Thyroid gland (tissue), 4 donors: ENCODE measurements around the gene FAM168A. TPM values are rescaled to one million over a fixed set of nuclear protein-coding genes. Genes with fewer than 3 reads are reported as not detected.

ENCODE experiments used
- DNase-seq, 2 donors: peaks; one replicate each; pipeline ENCODE4 v3.0.0-alpha.2; 2019
- H3K27ac ChIP-seq, 3 donors: fragments of 200-600 bp; sonication (generic); 1 replicate in 2 of 3; 2 replicates in 1 of 3; pipeline ENCODE4 v1.5.1; 2016 to 2019; ENCODE audit warnings: mild to moderate bottlenecking in 1 of 3, moderate library complexity in 1 of 3
- H3K27me3 ChIP-seq: fragments of 200-600 bp; sonication (generic); one replicate; pipeline ENCODE4 v1.5.1; 2019
- H3K36me3 ChIP-seq, 2 donors: fragments of 200-600 bp; sonication (generic); one replicate each; pipeline ENCODE4 v1.5.1; 2016 to 2019
- H3K4me1 ChIP-seq, 2 donors: fragments of 200-600 bp; sonication (generic); one replicate each; pipeline ENCODE4 v1.5.1; 2017 to 2019
- H3K4me3 ChIP-seq, 3 donors: fragments of 200-600 bp; sonication (generic); replicated peaks in 1 of 3; 1 replicate in 2 of 3; 2 replicates in 1 of 3; pipeline ENCODE4 v1.5.1; 2016; ENCODE audit warnings: mild to moderate bottlenecking in 1 of 3
- H3K9me3 ChIP-seq: fragments of 200-600 bp; sonication (generic); one replicate; pipeline ENCODE4 v1.5.1; 2017
- CTCF ChIP-seq, 6 experiments: fragments of 200-600 bp in 3 of 6; fragments of 450-650 bp in 3 of 6; sonication (generic) in 3 of 6; IDR thresholded peaks; one replicate each; pipeline ENCODE4 v1.5.1; 2016 to 2019; ENCODE audit warnings: antibody characterized with exemption in 6 of 6, mild to moderate bottlenecking in 2 of 6, inconsistent platforms in 1 of 6, moderate library complexity in 1 of 6
- POLR2A ChIP-seq, 2 donors: fragments of 450-650 bp; IDR thresholded peaks; one replicate each; pipeline ENCODE4 v1.6.1; 2017; ENCODE audit warnings: antibody characterized with exemption in 2 of 2, mild to moderate bottlenecking in 2 of 2, moderate library complexity in 1 of 2
- WGBS, 2 donors: methylation state at CpG; one replicate each; pipeline ENCODE4 v1.1.5; 2017; 5-methylcytosine and 5-hydroxymethylcytosine counted together
- intact Hi-C: fragments of 100-400 bp; cut with DNase I; formaldehyde crosslinking; loops from one replicate; pipeline ENCODE4 v1.15.1; 2023
- total RNA-seq, 4 donors: library from RNA; depleted of rRNA; stranded (reverse); fragments of >200 nt; gene quantifications; one replicate each; pipeline ENCODE4 v1.2.3, GENCODE V29; 2016

The FAM168A gene
- total RNA-seq, 4 donors from 2014 or later, result 32.7 to 51.0 (median 40.2) TPM

DNA sequence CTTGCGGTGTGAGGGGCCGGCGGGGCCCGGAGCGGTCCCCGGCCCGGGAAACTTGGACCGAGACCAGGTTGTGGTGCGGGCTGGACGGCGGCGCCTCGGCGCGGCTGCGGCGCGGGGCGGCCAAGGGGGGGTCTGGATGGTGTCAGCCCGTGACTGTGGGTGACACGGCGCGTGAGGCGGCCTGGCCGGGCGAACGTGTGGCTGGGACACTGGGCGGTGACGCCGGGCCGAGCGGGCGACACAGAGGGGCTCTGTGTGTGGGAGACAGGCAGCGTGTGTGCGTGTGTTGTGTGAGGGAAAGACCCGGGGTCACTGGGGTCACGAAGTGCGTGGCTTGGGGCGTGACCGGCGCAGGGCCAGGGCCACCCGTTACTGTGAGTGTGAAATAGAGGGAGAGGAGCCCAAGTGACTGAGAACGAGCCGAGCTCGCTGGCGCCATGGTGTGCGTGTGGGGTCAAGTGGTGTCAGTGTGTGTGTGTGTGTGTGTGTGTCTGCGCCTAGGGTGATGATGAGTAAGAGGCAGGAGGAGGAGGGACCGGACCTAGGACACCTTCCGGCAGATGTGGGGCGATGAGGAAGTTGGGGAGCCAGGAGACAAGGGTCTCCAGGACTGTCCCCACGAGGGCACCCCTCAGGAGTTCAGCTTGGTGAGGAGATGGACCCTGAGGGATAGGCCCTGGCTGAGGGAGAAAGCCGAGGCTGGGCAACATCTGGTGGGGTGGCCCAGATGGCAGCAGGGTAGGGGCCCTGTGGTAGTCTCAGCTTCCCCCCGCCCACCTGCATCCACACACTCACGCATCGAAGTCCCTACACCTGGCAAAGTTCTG lies 220.9 kb downstream of the FAM168A start:
- no peaks in the 10 kb centered on the region for H3K36me3 ChIP-seq
- intact Hi-C loops, result no loop called here
- peak; percentile 30 to 38 for DNase-seq
- H3K4me3 ChIP-seq, result peak overlapping the region; percentile 52 to 78 (median 54)
- no peaks in the 10 kb centered on the region for H3K27me3 ChIP-seq
- WGBS, 2 donors, result 16 to 29% methylated on average over 20 to 29 of the region's 56 CpGs
- H3K27ac ChIP-seq, result peak overlapping the region in 2 of 3 donors; percentile 47 to 75
- H3K9me3 ChIP-seq, result no peaks in the 10 kb centered on the region
- no peak for TF ChIP-seq POLR2A (IDR thresholded peaks at IDR 0.05)
- TF ChIP-seq CTCF (IDR thresholded peaks at IDR 0.05), result no peak
- H3K4me1 ChIP-seq, result peaks cover 15 to 26% of the 10 kb centered on the region in 2 donors

DNA sequence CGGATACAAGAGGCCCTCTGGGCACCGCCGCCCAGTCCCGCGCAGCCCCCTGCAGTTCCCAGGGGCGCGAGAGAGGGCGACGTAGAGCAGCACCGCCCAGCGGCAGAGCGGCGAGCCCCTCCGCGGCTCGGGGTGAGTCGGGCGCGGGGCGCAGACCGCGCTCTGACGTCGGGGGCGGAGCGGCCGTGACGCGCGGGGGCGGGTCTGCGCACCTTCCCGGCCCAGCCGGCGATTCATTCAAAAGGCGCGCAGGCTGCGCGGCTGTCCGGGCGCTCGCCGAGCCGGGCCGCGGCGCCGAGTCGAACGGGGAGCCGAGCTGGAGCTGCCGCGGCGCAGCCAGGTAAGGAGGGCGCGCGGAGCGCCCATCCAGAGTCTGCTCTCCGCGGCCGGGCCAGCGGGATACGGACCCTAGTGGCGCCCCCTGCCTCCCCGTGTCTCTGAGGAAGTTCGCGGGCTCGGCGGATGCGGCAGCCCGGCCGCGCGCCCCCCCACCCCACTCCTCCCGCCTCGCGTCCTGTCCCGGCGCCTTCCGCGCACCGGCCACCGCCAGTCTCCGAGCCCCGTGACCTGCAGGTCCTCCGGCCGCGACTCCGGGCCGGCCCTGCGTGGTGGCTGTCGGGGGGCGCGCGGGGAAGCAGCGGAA lies 221.6 kb downstream of the FAM168A start, which contains the start of gene RELT:
RELT (plus strand) TSS at position 240 of the 643 bp plus-strand sequence. CDS start 12,738 bp downstream, outside the sequence.
- Histone ChIP-seq H3K36me3 (no peaks in the 10 kb centered on the region), H3K4me3 (peak within 1 kb of the TSS; percentile 52 to 78 (median 54)), H3K27ac (peak within 1 kb of the TSS; percentile 3 to 75 (median 47)), H3K4me1 (peaks cover 15 to 26% of the 10 kb centered on the region in 2 donors), H3K27me3 (no peaks in the 10 kb centered on the region), H3K9me3 (no peaks in the 10 kb centered on the region)
- WGBS, 2 donors, result 0% methylated on average over 13 to 30 of the region's 96 CpGs
- peak; percentile 87 to 88 for DNase-seq
- intact Hi-C loops, result no loop called here
- TF ChIP-seq POLR2A (IDR thresholded peaks at IDR 0.05) (peak; percentile 29 to 94), CTCF (IDR thresholded peaks at IDR 0.05) (peak; percentile 55 to 99 (median 97))

- 54 to 65% methylated on average over 6 of the region's 6 CpGs for WGBS, 2 donors
- Histone ChIP-seq H3K9me3 (no peaks in the 10 kb centered on the region), H3K36me3 (no peaks in the 10 kb centered on the region), H3K4me1 (peaks cover 15 to 26% of the 10 kb centered on the region in 2 donors), H3K27ac (peak overlapping the region; percentile 3 to 75 (median 47)), H3K27me3 (no peaks in the 10 kb centered on the region), H3K4me3 (peak overlapping the region in 1 of 3 donors; percentile 54)
- DNase-seq, result no peak
- intact Hi-C loops, result no loop called here
- no peak for TF ChIP-seq POLR2A (IDR thresholded peaks at IDR 0.05)
- TF ChIP-seq CTCF (IDR thresholded peaks at IDR 0.05), result no peak
These were observed 222.1 kb downstream of the FAM168A start for GRCh38 chr11:73375830-73376159.

DNA sequence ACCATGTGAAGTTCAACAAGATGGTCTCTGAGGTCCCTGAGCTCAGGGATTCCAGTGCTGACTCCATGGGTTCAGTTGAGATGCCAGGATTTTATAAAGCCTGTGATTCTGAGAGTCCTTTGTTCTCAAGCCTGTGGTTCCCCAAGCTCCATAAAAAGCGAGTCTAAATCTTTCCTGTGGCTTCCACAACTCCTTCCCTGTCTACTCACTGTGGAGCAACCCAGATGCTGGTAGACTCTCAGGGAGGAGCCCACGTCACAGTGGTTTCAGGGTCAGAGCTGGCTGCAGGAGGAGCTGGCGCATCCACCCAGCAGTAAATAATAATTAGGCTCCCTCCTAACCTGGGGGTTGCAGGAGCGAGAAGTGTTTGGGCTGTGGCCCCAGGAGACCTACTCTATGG lies 223.8 kb downstream of the FAM168A start:
- Histone ChIP-seq H3K27me3 (no peaks in the 10 kb centered on the region), H3K4me3 (no peak overlapping the region), H3K27ac (no peak overlapping the region), H3K36me3 (no peaks in the 10 kb centered on the region), H3K9me3 (no peaks in the 10 kb centered on the region), H3K4me1 (peaks cover 8 to 19% of the 10 kb centered on the region in 2 donors)
- intact Hi-C loops, result no loop called here
- no peak for TF ChIP-seq POLR2A (IDR thresholded peaks at IDR 0.05)
- DNase-seq, result no peak
- 75 to 91% methylated on average over 3 to 4 of the region's 4 CpGs for WGBS, 2 donors

GRCh38 chr11:73372375-73372993 lies 225.4 kb downstream of the FAM168A start:
- no peak for TF ChIP-seq POLR2A (IDR thresholded peaks at IDR 0.05)
- no peak for TF ChIP-seq CTCF (IDR thresholded peaks at IDR 0.05)
- Histone ChIP-seq H3K4me1 (peaks cover 7 to 13% of the 10 kb centered on the region in 2 donors), H3K9me3 (no peaks in the 10 kb centered on the region), H3K4me3 (no peak overlapping the region), H3K36me3 (peaks cover 2 to 6% of the 10 kb centered on the region in 2 donors), H3K27ac (no peak overlapping the region), H3K27me3 (no peaks in the 10 kb centered on the region)
- no peak for DNase-seq
- WGBS, 2 donors, result 41 to 62% methylated on average over 6 of the region's 6 CpGs
- intact Hi-C loops, result no loop called here
